ENCODE data around the gene SLC46A1.

Gene SLC46A1

DNA sequence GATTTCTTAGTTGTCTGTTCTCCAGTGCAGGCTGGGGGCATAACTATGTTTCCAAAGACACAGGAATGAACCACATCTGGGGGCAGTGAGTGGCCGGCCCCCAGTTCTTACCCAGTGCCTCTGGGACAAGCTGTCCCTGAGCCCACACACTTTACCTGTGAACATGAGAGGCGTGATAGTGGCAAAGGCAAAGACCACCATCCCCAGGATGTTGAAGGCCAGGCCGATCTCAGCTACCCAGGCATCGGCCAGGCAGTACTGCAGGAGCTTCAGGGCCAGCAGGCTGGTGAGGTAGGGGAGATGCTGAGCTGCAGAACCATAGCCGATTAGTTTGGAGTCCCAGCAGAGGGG, 1.6 kb downstream of the SLC46A1 start:
- no peak for DNase-seq (ENCODE audit: low read depth in 2 of 2)

DNA sequence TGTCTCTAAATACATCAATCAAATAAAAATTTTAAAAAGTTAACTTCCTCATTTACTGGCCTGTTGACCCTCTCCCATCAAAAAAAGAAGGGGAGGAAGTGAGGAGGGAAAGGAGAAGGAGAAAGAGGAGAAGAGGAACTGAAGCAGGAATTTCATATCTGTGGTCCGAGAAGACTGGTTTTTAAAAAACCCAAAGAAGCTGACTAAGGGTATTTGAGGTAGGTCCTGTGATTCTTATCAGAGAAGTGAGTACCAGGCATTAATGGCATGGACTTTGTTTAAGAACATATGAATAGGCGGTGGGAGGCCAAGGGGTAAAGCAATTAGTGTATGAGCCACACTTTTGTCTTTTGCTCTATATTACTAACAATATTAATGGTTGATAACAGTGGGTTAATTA, 2.0 kb downstream of the SLC46A1 start:
- no peak for DNase-seq (ENCODE audit: low read depth in 2 of 2)

DNA sequence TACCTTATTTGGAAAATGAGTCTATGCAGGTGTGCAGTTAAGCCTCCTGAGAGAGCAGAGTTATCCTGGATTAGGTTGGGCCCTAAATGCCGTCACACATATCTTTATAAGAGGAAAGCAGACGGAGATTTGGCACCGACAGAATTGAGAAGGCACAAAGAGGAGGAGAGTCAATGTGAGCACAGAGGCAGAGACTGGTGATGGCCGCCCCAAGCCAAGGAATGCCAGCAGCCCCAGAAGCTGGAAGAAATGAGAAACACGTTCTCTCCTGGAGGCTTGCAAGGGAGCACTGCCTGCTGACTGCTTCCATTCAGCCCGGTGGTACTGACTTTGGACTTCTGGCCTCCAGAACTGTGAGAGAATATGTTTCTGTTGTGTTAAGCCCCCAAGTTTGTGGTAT, 3.2 kb downstream of the SLC46A1 start:
- DNase-seq (ENCODE audit: low read depth in 2 of 2), result no peak

DNA sequence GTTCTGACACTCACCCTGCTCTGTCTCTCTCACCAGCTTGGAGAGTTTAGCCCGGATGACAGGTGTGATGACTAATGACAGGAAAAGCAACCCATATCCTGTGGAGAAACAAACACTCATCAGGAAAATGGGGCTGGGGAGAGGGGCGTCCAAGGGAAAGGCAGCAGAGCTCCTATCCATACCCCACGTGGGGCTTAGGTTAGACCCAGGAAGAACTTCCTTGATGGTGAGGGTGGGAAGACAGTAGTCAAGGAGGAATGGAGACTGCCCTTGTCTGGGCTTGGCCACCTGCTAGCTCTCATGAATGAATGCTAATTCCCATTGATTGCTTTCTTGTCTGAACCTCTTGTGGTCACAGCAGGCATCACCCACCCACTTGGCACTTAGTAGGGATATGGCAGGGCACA, 3.8 kb downstream of the SLC46A1 start:
- no peak for DNase-seq (ENCODE audit: low read depth in 2 of 2)

DNA sequence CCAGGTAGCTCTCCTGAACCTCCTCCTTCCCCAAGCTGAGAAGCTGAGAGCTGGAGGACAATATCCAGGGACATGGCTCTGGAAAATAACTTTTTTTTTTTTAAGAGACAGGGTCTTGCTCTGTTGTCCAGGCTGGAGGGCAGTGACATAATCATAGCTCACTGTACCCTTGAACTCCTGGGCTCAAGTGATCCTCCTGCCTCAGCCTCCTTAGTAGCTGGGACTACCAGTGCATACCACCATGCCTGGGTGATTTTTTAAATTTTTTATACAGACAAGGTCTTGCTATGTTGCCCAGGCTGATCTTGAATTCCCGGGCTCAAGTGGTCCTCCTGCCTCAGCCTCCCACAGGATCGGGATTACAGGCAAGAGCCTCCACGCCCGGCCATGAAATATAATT, 6.2 kb downstream of the SLC46A1 start:
- no peak for DNase-seq (ENCODE audit: low read depth in 2 of 2)

DNA sequence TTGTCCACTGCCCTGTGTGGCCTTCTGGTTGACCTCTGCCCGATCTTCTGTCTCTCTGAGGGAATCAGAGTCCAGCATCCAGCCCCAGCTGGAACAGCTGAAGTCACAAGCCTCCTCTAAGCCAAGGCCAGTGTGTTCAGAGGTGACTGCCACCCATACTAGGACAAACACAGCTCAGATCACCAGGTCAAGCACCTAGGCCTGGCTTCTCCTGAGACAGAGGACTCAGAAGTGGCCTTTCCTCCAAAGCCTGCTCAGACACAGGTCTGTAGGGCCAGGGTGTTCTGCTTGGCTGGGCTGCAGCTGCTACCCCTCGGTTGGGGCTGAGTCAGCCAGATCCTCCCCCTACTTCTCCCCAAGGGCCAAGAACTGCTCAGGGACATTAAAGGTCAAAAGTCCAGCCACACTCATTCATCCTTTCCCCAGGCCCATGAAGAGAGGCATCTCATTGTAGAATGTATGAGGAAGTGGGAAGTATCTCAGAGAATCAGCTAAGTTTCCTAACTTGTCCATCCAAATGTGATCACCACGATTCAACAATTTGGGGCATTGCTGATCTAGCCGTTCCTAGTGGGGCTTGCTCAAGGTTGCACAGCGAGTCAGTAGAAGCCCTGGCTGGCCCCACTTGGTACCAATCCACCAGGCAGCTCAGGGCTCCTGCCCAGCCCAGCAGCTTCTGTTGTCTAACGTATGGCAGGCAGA, 7.6 kb downstream of the SLC46A1 start:
- no peak for DNase-seq (ENCODE audit: low read depth in 2 of 2)

DNA sequence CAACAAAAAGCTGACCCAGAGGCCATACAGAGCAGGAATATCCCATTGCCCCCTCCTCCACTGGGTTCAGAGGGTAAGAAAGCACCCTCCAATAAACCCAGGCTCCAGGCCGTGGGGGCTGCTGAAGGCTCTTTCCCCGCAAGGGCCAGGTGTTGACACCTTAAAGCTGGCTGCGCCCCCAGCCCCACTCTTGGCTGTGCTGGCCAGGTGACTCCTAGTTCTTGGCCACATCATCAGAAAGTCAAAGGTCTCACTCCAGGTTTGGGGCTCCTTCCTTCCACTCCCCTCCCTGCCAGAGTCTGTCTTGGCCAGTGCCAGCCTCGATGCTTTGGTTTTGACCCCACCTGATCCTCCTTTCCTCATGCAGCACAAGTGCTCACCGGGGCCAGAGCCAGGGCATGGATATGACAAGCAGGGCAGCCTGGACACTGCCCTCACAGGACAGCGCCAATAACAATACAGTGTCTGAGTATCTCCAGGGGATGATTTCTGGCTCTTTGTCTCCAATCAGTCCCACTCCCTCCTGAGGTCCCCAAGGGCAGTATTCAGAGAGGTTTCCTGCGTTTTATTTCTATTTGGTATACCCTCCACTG, 8.2 kb downstream of the SLC46A1 start:
- no peak for DNase-seq (ENCODE audit: low read depth in 2 of 2)

DNA sequence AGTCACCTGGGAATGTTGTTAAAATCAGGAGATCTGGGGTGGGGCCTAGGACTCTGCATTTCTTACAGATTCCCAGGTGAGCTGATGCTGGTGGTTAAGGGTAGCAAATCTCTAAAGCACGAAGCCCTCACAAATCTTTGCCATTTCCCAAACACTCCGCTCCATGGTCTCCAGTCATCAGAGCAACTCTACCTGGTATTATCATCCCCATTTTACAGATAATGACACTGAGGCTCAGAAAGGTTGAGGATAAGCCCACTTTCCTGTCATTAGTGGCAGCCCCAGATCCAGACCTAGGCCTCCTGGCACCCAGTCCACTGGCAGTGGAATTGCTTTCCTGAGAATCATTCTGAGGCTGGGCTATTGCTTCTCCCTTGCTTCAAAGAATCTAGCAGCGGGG, 8.7 kb downstream of the SLC46A1 start:
- no peak for DNase-seq (ENCODE audit: low read depth in 2 of 2)

DNA sequence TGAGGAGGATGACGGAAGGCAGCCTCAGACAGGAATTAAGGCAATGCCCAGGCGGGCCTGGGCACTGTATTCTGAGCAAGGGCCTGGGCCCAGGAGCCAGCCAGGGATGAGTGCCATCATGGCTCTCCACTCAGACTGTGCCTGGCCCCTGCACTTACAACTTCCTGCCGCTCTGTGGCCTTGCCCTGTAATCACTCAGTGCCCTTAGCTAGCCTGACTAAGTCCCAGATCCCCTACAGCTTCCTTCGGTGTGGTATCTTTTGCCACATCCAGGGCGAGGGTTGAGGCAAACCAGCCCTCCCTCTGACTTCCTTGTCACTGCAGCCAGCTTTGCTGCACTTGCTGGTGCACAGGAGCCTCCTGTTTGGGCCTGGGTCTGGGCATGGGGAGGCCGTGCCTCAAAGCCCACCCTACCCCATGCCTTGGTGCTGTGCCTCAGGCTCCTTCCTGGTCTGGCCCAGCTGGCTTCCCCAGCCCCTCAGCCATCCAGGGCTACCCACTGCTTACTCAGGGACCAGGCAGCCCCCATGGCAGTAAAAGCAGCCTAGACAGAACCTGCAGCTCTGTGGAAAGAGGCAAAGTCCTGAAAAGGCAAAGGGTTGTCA, 9.3 kb downstream of the SLC46A1 start:
- no peak for DNase-seq (ENCODE audit: low read depth in 2 of 2)

DNA sequence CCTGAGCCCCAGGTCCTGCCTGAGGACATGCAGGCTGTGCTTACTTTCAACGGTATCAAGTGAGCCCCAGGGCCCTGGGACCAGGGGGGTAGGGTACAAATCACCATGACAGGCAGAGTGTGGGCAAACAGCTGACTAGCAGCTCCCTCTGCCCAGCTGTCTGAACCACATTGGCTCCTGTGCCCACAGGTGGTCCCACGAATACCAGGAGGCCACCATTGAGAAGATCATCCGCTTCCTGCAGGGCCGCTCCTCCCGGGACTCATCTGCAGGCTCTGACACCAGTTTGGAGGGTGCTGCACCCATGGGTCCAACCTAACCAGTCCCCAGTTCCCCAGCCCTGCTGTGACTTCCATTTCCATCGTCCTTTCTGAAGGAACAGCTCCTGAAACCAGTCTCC, 10.0 kb downstream of the SLC46A1 start:
- DNase-seq (ENCODE audit: low read depth in 2 of 2), result no peak

DNA sequence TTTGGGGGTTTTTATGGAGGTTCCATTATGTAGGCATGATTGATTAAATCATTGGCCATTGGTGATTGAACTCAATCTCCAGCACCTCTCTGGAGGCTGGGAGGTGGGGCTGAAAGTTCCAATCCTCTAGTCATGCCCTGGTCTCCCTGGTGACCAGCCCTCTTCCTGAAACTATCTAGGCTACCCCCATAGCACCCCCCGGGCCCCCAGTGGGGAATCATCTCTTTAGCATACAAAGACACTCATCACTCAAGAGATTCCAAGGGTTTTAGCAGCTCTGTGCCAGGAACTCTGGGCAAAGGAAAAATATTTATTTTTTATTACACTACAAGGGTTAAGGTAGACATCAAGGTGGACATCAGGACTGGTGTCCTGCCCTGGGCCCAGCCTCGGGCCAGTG, 10.6 kb downstream of the SLC46A1 start:
- DNase-seq (ENCODE audit: low read depth in 2 of 2), result no peak

DNA sequence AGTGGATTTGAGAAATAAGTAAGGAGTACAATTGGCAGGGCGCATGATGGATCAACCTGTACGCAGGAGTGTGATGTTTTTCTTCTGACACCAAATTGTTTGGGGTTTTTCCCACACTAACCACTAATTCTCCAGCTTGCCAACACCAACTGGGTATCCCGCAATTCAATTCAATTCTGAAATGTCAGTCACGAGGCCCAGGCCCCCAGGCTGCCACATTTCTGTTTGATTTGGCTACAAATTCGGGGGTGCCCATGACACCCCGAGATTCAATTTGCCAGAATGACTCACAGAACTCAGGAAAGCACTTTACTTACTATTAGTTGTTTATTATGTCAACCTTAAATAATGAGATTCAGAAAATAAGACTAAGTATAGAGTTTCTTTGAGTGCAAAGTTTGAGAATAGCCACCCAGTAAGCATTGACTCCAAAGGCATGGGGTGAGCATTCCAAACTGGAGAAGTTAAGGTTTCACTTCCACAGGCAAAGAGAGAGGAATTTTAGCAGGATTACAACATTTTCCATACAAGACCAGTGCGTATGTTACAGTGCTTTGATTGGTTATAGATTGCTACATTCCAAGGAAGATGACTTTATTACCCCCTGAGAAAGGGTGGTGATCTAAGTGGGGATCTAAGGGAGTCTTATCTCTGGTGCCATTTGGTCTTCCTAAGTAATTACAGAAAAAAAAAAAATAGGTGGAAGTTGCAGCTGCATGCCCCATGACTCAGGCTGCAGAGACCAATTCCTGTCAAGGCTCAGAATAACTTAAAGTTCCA, 11.5 kb downstream of the SLC46A1 start:
- no peak for DNase-seq (ENCODE audit: low read depth in 2 of 2)

DNA sequence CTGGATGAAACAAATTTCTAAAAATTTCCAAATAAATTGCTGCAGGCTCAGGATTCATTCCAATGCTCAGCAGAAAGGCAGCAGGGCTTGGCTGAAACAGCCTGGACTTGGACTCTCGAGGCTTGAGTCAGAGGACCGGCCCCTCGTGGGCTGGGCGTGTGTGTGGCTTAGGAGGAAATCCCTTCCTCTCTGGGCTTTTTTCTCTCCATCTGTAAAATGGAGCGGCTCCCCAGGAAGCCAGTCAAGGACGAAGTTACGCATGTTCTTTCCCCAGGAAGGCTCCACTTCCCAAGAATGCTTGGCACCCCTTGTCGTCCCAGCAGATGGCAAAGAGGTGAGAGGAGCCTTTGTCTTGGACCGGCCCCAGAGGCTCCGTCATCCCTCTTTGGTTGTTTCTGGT, 13.5 kb downstream of the SLC46A1 start:
- no peak for DNase-seq (ENCODE audit: low read depth in 2 of 2)

DNA sequence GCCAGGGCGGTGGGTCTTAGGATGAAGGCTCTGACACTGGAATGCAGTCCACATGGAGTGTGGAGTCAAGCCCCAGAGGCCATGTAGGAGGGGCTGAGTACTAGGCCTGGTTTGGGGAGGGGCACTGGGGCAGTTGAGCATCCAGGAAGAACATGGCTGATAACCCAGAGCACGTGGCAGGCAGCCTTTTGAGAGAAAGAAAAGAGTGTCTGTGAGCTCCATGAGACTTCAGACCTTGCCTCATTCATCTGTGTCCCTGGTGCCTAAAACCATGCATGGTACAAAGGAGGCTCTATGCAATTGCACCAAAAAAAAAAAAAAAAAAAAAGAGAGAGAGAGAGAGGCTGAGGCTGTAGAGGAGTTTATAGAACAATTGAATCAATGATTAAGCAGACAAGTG, 14.6 kb downstream of the SLC46A1 start:
- no peak for DNase-seq (ENCODE audit: low read depth in 2 of 2)

DNA sequence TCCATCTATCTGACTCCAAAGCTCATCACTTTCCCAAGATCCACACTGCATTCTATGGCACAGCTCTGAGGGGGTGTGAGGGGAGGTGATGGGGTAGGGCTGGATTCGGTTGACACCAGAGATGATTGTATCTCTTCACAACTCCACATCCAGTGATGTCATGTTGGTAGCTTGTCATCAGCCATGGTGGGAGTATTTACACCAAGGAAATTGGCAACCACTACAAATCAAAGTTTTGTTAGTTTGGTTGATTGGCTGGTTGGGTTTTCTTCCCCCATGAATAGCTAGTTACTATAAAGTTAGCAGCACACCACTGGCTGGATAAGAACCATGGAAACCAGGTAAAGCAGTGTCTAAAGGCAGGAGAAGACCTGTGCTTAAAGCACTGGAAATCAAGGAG, 15.0 kb downstream of the SLC46A1 start:
- DNase-seq (ENCODE audit: low read depth in 2 of 2), result no peak

DNA sequence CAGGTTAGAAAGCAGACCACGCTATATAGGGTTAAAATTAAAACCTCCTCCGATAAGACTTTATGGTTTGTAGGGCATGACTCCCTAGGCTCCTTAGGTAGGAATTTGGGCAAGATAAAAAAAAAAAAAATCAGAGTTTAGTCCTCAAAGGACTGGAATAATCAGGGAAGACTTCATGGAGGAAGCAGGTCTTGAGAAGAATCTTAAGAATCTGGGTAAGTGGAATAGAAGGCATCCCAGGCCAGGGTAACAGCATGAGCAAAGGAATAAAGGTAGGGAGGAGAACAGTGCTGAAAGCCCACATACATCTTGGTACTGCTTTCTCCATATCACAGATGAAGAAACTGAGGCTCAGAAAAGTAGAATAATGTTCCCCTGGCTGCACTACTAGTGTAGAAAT, 15.4 kb downstream of the SLC46A1 start:
- DNase-seq (ENCODE audit: low read depth in 2 of 2), result no peak

DNA sequence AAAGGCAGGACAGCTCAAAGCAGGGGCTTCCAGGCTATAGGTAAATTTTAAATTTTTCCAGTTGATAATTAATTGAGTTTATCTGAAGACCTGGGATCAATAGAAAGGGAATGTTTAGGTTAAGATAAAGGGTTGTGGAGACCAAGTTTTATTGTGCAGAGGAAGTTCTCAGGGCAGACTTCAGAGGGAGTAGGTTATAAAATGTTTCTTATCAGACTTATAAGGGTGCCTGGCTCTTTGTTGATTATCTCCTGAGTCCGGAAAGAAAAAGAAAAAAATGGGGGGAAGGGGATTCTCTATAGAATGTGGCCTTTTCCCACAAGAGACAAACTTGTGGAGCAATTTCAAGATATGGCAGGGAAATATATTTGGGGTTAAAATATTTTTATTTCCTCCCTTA, 15.9 kb downstream of the SLC46A1 start:
- DNase-seq (ENCODE audit: low read depth in 2 of 2), result no peak

DNA sequence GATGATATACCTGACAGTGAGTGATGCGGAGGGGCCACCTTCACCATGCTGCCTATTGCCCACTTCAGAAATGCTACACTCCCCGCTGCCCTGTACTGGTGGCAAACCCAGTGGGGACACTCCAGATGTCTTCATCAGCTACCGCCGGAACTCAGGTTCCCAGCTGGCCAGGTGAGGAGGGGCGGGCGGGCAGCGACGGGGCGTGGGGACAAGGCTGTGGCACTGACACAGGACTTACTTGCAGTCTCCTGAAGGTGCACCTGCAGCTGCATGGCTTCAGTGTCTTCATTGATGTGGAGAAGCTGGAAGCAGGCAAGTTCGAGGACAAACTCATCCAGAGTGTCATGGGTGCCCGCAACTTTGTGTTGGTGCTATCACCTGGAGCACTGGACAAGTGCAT, 17.9 kb downstream of the SLC46A1 start:
- no peak for DNase-seq (ENCODE audit: low read depth in 2 of 2)

DNA sequence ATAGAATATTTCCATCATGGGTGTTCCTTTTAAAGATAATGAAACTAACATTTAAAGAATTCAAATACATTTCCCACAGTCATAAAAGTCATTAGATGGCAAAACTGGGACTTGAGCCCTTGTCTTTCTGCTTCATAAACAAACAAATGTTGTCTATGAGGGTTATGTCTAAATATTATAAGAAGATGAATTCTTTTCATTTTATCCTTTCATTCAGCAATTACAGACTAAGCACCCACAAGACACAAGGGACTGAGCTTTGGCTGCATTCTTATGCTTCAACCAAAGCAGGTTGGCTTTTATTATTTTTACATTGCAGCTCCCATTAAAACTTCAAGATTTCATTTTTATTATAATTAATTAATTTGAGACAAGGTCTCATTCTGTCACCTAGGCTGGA, 19.6 kb downstream of the SLC46A1 start:
- no peak for DNase-seq (ENCODE audit: low read depth in 2 of 2)

DNA sequence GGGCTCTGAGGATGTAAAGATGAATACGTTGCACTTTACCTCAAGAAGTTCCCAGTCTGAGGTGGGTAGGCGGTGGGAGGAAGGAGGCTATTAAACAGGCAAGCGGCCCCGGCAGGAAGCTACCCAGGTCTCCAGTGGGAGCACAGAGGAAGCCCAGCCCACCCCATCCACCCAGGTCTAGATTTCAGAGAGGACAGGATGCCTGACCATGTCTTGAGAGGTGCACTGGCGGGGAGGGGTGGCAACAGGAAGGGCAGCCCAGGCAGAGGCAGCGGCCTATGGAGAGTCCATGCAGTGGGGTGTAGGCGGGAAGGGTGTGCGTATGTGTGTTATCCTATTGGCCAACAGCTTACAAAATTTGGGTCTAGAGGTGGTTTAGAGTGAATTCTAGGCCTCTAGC, 20.6 kb downstream of the SLC46A1 start:
- DNase-seq (ENCODE audit: low read depth in 2 of 2), result no peak

DNA sequence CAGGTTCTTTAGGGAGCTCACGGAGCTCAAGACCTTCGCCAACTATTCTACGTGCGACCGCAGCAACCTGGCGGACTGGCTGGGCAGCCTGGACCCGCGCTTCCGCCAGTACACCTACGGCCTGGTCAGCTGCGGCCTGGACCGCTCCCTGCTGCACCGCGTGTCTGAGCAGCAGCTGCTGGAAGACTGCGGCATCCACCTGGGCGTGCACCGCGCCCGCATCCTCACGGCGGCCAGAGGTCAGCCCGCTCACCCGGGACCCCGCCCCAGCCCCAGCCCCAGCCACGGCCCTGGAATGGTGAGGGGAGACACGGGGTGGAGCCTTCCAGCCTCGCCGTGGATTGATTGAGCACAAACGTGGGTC, 21.0 kb downstream of the SLC46A1 start:
- DNase-seq (ENCODE audit: low read depth in 2 of 2), result no peak

DNA sequence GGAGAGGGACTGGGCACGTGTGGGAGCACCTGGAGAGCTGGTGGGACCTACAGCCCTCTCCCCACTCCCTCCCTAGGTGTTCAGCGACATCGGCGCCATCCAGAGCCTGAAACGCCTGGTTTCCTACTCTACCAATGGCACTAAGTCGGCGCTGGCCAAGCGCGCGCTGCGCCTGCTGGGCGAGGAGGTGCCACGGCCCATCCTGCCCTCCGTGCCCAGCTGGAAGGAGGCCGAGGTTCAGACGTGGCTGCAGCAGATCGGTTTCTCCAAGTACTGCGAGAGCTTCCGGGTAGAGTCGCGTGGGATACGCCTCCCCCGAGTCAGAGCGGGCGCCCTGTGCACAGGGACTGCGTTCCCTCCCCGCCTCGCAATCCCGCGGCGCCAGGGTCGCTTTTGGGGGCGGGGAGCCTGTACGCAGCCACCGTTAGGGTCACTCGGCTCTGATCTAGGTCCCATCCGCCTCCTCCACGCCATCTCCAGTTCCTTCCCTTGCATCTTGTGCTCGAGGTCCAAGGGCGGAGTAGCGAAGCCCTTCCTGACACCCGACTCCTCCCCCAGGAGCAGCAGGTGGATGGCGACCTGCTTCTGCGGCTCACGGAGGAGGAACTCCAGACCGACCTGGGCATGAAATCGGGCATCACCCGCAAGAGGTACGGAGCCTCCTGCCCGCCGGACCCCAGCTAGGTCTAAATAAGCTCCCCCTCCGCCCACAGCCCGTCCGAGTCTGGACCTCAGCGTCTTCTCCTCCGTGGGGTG, 21.6 kb downstream of the SLC46A1 start:
- peak; percentile 52 to 61 for DNase-seq (ENCODE audit: low read depth in 2 of 2)
